Neural progenitor cell (in vitro differentiated cells): Measurements from ENCODE around the gene EHBP1.

ENCODE experiments used
- EZH2 ChIP-seq: fragments of 200-600 bp; sonication (generic); IDR thresholded peaks from 2 replicates; pipeline ENCODE4 v1.6.1; 2017; ENCODE audit warnings: antibody characterized with exemption, mild to moderate bottlenecking, moderate library complexity
- TF ChIP-seq, protein P1 (sequence below): fragments of 200-600 bp; sonication (generic); IDR thresholded peaks from 2 replicates; pipeline ENCODE4 v1.5.1; 2017; ENCODE audit warnings: antibody characterized with exemption, mild to moderate bottlenecking

DNA sequence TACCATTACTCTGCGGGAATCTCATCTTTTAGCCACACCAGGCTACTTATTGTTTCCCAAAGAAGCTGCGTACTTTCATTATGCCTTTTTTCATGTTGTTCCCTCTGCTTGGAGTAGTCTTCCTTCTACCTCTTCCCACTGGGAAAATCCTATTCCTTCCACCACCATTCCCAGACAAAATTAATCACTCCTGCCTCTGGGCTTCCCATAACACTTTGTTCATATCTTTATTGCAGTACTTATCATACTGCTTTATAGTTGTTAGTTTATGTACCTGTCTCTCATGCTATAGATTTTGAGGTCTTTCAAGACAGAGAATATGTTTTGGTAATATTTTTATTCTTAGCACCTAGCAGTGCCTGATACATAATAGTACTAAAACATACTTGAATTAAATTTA, 361.3 kb downstream of the EHBP1 start:
- TF ChIP-seq, protein P1, sequence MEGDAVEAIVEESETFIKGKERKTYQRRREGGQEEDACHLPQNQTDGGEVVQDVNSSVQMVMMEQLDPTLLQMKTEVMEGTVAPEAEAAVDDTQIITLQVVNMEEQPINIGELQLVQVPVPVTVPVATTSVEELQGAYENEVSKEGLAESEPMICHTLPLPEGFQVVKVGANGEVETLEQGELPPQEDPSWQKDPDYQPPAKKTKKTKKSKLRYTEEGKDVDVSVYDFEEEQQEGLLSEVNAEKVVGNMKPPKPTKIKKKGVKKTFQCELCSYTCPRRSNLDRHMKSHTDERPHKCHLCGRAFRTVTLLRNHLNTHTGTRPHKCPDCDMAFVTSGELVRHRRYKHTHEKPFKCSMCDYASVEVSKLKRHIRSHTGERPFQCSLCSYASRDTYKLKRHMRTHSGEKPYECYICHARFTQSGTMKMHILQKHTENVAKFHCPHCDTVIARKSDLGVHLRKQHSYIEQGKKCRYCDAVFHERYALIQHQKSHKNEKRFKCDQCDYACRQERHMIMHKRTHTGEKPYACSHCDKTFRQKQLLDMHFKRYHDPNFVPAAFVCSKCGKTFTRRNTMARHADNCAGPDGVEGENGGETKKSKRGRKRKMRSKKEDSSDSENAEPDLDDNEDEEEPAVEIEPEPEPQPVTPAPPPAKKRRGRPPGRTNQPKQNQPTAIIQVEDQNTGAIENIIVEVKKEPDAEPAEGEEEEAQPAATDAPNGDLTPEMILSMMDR = no peak
- TF ChIP-seq EZH2 = no peak
